HG03139 (cell line): Measurements from ENCODE around the gene ATP8A2.

Experiments used
- ATAC-seq: cut with Tn5 transposase; IDR thresholded peaks from one replicate; pipeline ENCODE4 v1.9.1; 2021; ENCODE audit not compliant: unreplicated experiment

The ATP8A2 gene

DNA sequence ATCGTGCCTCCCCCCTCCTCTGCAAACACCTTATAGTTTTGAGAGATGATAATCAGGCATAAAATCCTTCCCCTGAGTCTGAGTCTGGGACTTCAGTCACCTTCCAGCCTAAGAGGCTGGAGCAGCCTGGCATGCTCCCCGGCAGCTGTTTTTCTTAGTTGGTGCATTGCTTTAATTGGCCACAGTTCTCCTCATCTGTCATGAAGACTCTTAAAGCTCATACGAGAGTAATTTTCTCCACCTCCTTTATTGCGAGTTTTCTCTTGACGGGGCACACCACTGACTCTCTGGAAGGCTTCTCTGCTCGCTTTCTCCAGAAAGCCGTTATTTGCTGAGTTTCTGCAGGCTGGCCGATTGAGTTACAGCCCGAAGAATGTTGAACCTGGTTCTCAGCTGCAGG, 310.5 kb downstream of the ATP8A2 start:
- ATAC-seq, result no peak

DNA sequence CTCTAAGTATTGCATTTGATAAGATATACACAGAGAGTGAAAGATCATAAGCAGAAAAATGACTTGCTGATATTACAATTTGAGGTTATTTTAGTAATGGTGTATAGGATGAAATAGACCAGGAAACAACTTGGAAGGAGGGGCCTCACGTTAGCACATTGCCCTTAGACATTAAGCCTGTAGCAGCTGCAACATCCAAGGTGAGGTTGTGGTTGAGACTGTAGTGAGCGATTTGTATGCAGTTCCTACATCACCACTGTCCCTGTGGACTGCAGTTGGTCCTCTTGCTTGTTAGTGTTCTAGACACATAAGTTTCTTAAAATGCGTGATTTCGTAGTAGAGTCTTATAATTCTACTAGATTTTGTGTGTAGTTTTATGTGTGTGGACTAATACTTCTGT, 311.3 kb downstream of the ATP8A2 start:
- ATAC-seq, result no peak

DNA sequence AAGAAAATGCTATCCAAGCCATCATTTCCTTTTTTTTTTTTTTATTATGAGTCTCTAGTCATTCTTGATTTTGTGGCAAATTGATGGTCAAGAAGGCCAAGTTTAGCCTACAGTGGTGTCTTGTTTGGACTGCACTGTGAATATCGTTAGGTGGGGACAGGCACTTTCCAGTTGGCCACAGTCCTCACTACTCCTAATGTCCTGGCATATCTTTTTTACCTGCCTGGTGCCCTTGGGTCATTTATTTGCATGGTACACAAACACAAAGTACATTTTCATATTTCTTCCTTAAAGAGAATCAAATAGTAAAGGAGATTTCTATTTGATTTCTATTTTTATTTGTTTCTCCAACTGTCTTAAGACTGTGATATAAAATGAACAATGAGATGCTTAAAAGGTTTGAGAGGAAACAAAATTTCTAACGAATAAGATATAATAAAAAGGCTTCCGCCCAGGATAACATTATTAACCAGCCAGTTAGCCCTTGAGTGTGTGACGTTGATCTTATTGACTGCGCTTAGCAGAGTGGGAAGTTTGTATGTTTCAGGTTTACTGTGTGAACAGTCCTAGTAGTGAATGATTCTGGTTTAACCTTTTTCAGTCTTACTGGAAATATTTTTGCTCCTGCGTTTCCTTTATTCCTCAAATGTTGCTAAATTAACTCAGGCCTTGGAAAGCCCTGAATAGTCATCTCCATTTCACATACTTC, 312.0 kb downstream of the ATP8A2 start:
- no peak for ATAC-seq

DNA sequence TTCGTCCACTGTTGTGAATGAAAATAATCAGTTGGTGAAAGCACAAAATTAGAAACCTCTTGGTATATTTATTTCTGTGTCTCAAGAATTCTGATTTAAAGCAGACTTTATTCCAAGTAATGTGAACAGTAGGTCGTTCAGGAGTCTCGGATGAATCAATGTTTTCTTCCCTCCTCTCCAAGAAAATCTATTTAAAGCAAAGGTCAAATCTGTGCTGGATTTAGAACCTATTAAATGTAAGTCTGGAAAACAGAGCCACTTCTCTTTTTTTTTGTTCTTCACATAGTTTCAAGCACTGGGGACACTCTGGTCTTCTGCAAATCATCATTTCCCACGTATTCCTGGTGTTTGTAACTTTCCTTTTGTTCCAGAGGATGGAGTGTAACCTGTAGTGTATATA, 312.7 kb downstream of the ATP8A2 start:
- ATAC-seq, result no peak

DNA sequence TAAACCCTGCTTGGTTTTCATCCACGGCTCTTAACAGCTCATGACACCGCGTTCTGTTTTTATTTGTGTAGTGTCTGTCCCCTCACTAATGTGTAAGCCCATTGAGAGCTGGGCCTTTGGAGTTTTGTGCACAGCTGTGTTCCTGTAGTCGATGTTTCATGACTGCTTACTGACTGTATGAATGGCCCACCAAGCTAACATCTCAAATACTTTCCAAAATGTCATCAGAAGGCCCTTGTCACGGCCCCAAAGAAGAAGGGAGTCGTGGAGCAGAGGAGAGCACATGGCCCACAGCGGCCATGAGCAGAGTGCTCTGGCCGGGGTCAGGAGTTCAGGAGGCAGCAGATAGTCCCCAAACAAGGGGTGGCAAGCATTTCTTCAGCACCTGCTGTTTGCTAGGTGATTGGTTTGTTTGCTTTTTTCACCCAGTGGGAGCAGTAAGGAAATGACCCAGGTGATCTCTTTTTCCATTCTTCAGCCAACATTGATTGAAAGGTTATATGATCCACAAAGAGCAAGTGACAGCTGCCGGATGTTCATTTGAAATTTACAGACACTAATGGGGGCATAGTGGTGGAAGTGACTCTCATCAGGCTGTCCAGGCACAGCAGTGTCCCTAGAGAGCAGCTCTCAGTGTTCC, 315.2 kb downstream of the ATP8A2 start:
- ATAC-seq, result no peak

DNA sequence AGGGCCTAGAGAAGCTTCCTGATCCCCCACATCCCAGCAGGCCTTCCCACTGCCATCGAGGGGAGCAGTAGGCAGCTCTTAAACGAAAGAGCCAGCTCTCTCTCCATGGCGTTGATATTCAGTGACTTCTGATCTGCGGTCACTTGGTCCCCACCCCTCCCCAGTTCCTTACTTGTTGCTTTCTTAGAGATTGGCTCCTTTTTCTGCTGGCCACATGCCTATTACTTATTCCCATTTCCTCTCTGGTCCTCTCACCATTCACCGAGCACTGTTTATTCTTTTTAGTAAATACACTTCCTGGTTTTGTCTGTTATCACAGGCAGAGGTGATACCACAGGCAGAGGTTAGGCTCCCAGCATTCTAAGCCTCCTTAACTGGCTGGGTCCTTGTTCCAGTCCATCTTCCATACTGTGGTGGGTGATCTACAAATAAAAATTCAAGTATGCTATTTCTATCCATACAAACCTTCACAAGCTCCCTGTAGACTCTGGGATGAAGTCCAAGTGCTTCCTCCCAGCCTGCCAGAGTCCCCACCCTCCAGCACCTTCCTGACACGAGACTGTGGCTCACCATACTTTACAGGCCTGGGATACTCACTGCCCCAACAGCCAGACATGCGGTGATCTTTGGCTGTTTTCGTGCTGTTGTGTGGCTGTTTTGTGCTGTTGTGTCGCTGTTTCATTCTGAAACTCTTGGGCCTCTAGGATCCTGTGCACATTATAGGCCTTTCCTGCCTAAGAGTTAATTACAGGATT, 315.9 kb downstream of the ATP8A2 start:
- no peak for ATAC-seq

DNA sequence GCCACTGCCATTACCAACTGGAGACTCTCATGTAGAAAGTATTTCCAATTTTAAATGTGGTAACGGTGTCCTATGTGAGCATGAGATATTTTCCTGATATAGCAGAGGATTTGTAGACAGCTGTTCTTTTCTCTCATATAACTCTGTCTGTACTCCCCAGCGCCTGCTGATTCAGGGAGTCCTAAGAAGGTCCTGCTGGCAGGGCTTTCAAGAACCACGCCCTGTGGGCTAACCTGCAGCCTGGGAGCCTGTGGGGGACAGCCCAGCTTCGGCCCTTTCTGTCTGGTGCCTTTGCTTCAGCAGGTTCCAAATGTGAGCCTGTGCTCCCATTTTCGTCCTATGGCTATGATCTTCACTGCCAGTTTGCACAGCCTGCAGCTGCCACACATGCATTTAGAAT, 316.8 kb downstream of the ATP8A2 start:
- no peak for ATAC-seq

DNA sequence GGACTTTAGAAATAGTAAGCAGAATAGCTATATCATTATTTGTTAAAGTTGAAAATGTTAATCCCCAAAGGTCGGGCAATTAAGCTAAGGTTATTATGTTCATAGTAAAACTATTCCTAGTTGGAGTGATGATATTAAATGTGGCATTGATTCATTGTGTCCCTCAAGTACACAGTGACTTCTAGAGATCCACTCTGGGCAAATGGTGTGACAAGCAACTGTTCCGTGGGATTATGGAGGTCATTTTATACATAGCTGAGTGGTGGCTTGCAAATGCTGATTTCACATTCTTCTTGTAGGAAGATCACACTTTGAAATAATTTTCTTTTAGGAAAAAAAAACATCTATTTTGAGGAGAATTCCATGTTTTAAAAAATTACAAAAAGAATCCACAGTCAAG, 317.8 kb downstream of the ATP8A2 start:
- ATAC-seq, result no peak

DNA sequence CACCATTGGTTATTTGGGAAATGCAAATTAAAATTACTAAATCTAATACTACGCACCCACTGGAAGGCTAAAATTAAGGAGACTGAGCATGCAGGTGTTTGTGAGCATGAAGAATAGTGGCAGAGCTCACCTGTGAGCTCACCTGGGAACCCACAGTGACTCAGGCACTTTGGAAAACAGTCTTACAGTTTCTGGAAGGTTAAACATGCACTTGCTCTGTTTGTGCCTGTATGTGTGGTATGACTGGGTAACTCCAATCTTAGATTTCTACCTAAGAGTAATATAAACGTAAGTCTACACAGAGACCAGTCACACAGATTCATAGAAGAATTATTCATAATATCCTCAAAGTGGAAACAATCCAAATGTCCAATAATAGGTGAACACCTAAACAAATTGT, 318.8 kb downstream of the ATP8A2 start:
- no peak for ATAC-seq

DNA sequence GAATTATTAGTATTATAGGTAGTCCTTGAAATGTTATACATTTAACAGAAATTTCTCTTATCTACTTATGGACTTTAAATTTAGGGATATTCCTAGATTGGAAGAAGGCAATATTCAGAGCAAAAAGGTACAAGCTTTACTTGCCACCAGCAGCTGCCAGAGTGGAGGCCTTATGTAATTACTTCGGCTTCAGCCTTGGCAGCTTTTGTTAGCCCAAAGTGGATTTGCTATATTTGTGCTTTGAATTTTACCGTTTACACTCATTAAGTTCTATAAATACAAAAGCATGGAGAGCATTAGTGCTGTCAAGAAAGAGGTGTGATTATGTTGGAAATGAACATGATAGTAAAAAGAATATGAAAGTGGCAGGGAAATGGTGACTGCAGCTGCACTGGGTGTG, 319.9 kb downstream of the ATP8A2 start:
- no peak for ATAC-seq

DNA sequence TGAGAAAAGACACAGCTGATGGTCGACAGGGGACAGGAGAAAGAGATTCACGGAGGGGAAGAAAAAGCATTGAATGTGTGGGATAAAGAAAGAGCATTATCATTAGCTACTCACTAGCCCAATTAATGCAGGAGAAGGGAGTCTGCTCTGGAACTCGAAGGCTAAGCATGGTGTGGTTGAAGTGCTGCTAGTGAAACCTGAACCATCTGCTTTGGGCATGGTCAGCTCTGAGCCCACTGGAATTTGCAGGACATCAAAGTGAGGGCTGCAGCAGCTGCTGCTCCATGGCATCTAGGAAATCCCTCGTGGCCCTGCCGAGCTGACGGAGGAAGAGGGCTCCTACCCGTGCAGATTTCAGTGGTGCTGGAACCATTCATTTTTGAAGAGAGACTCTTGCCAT, 320.3 kb downstream of the ATP8A2 start:
- ATAC-seq, result no peak

DNA sequence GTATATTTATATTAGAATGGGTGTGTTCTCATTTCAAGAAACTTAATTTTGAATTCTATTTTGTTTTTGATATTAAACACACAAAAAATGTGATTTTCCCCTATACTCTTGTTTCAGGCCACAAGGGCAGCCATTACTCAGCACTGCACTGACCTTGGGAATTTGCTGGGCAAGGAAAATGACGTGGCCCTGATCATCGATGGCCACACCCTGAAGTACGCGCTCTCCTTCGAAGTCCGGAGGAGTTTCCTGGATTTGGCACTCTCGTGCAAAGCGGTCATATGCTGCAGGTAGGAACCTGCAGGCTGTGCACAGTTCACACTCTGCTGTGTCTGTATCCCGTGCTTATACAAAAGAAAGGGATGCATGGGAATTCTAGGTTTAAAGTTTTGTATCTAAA, 327.3 kb downstream of the ATP8A2 start:
- no peak for ATAC-seq

DNA sequence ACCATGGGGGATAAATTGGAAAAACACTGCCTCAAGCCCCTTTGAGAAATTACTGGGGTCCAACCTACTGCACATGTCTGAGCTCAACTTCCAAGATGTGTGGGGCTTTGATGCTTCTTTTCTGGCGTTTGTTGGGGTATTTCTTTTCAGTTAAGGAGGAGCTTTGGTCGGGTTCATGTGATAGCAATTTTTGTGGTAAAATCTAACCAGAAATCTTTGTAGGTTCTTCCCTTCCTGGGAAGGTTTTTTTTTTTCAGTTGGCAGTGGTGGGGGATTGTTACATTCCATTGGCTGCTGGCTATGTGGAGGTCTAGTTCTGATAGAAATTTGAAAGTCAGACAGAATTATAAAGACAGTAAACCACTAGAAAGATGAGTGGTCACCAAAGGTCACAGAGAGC, 327.8 kb downstream of the ATP8A2 start:
- no peak for ATAC-seq

DNA sequence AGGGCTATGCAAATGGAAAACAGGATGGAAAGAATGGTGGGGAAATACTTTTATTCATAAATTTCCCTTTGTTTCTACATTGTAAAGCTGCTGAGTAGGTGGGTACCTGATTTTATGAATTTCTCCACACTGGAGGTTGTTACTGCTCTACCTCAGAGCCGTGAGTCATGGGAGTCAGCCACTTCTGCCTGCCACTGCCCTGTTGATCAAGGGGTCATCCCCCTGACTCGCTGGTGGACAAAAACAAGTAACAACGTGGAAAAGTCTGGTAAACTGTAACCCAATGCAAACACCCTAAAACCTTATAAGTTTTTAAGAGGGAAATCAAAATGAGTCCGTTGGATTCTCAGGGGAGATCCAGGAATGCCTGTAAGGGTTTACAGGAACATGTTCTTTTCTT, 329.5 kb downstream of the ATP8A2 start:
- no peak for ATAC-seq

DNA sequence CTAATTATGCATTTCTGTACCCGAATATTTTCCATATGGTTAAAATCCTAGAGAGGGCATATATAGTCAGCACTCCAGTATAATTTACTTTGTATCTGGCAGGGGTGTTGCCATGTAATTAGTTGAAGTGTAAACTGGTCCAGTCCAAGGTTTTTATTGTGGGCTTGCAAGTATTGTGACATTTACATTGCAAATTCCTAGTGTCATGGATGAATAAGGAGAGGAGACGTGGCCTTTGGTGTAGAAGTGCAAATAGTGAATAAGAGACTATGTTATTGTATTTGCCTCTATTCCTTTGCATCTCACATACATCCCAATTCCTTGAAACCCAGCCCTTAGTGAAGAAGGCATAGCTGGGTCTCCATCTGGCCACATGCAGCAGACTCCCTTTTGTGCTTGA, 330.6 kb downstream of the ATP8A2 start:
- ATAC-seq, result no peak

DNA sequence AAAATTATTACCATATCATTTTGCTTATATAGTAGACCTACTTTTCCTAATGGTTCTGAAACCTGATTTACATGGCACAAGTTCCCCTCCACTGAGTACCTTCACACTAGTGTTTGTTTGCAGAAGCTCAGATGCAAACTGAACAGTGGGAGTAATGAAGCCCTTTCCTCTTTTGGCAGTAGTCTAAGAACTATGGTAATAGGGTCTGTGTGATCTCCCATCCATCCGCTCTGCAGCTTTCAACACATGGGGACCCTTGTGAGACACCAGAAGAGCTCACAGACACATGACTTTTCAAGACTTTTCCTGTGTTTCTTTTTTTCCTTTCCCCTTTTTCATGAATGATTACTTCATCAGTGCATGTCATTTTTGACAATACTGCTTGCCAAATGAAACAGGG, 336.0 kb downstream of the ATP8A2 start:
- ATAC-seq, result no peak

DNA sequence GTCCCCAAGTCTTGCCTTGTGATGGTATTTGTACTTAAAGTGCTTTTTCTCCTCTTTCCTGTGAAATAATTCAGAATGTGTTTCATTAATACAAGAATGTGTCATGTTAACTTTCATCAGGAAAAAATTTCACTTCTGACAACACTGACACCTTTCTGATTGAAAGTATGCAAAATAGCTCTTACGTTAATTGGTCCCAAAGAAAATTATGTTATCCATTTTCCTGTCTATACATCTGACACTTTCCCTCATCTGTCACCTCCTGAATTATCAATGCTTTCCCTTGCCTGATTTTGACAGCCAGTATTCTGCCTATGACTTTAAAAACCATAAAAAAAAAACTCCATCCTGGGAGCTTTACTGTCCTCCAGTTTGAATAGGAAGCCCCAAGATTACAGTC, 336.5 kb downstream of the ATP8A2 start:
- ATAC-seq, result no peak

DNA sequence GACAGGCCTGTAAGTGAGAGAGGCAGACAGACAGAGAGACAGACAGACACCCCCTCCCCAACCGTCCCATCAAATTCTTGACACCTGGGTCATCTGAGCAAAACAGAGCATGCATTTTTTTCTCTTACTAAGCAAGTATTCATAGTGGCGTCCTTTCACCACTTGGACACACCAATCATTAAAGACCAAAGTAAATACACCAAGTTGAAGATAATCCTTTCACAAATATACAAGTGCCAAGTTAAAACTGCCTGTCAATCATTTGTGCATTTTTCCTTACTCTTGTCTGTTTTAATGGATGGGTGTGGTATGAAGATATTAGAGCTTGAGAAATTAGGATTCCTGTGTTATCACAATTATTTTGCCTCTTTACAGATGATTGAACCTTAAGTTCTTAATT, 337.3 kb downstream of the ATP8A2 start:
- ATAC-seq, result no peak

DNA sequence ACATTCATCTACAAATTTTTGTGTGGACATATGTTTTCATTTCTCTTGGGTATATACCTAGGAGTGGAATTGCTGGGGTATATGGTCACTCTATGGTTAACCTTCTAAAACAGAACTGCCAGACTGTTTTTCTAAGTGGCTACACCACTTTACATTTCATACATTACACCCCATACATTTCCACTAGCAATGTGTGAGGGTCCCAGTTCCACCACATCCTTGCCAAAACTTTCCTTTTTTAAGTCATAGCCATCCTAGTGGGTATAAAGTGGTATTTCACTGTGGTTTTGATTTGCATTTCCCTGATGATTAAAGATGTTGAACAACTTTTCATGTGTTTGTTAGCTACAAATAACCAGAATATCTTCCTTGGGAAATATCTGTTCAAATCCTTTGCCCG, 344.0 kb downstream of the ATP8A2 start:
- no peak for ATAC-seq

DNA sequence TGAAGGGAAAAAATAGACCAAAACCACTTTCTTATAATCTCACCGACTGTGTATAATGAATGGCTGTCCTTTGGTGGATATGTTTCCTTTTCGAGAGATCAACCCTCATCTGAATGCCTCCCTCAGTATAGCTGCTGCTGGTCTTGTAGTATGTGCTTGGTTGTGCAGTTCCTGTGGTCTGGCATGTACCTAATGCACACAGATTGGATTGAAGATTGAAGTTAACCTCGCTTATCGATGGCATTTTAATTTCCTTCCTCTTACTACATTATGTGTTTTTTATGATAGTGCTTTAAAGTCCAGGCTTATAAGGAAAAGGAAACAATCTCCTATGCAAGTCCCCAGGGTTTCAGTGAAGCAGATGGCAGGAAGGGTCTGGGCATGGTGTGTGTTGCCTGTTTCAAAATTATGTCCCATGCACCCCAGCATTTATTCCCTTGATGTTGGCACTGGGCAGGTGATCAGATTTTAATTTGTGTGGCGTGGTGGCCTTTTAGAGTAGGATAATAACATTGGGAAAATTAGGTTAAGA, 346.0 kb downstream of the ATP8A2 start:
- no peak for ATAC-seq

DNA sequence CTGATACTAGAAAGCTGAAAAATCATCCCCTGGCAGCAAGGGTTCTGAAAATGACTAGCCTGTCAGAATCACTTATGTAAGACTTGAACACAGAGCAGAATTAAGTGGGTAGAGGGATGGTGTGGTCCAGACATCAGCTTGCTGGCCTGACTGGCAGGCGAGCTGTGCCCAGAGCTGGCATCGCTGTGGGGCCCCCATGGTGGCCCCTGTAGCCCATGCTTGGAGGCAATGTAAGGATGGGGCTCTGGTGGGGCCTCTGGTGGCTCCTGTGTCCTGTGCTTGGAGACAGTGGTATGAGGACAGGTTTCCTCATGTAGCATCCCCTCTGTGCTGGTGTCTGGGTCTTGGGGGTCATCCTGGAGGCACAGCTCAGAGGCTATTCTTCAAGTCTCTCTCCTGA, 347.9 kb downstream of the ATP8A2 start:
- ATAC-seq, result no peak

DNA sequence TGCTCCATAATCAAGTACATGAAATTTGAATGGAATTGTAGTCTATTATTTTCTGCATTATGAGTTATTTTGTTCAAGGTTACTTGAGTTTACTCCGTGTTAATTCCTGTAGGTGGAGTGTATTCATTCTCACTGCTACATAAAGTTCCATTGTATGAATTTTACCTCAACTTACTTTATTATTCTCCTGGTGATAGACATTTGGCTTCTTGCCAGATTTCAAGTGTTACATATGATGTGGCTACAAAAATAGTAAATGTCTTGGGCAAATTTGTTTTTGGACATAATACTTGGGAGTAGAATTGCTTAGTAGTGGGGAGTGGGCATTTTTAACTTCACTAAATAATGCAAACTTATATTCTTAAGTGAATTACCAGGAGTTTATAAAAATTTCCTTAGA, 351.1 kb downstream of the ATP8A2 start:
- ATAC-seq, result no peak
